Gastroesophageal sphincter (tissue), 3 donors: ENCODE data around the gene TSC22D2.

Experiments used
- CTCF ChIP-seq, 4 experiments: fragments of 200-600 bp in 2 of 4; fragments of 450-650 bp in 2 of 4; sonication (generic) in 1 of 4; IDR thresholded peaks; one replicate each; pipeline ENCODE4 v1.5.1; 2017 to 2019; ENCODE audit warnings: antibody characterized with exemption in 4 of 4, mild to moderate bottlenecking in 2 of 4, moderate library complexity in 2 of 4
- EP300 ChIP-seq: sonication (generic); formaldehyde crosslinking; IDR thresholded peaks from one replicate; pipeline ENCODE4 v1.6.1; 2017; ENCODE audit warnings: antibody characterized with exemption, mild to moderate bottlenecking
- POLR2A ChIP-seq, 2 donors: fragments of 450-650 bp; IDR thresholded peaks; one replicate each; pipeline ENCODE4 v1.6.1; 2017; ENCODE audit warnings: antibody characterized with exemption in 2 of 2, mild to moderate bottlenecking in 2 of 2, moderate library complexity in 1 of 2
- POLR2AphosphoS5 ChIP-seq: sonication (generic); formaldehyde crosslinking; IDR thresholded peaks from one replicate; pipeline ENCODE4 v1.6.1; 2017; ENCODE audit warnings: antibody characterized with exemption

- TF ChIP-seq CTCF (IDR thresholded peaks at IDR 0.05) (no peak), POLR2A (IDR thresholded peaks at IDR 0.05) (no peak), POLR2AphosphoS5 (peak; percentile 12), EP300 (no peak)
Measured at GRCh38 chr3:150376001-150376848, 31.9 kb upstream of the TSC22D2 start.
